Stimulated activated naive CD4-positive, alpha-beta T cell (primary cell): ENCODE data around the gene CYP2W1.
"Not testable (repeated sequence)": the region's sequence is repeated elsewhere in the genome, so short reads cannot be mapped to it uniquely, and the experiment has no call there.

ENCODE experiments used
- DNase-seq, 6 experiments: peaks; one replicate each; lab custom pipeline; 2025; lab: John Stamatoyannopoulos, UW

CYP2W1 gene

GRCh38 chr7:1028044-1028770 is 45.2 kb downstream of the CYP2W1 start:
- peak; percentile 54 to 85 (median 72) for DNase-seq

GRCh38 chr7:1028775-1029636 is 46.0 kb downstream of the CYP2W1 start:
- peak in 5 of 6 experiments; percentile 22 to 39 (median 24) for DNase-seq

GRCh38 chr7:1029637-1030443 is 46.9 kb downstream of the CYP2W1 start:
- no peak for DNase-seq

GRCh38 chr7:1030444-1031070 is 47.6 kb downstream of the CYP2W1 start:
- no peak for DNase-seq

DNA sequence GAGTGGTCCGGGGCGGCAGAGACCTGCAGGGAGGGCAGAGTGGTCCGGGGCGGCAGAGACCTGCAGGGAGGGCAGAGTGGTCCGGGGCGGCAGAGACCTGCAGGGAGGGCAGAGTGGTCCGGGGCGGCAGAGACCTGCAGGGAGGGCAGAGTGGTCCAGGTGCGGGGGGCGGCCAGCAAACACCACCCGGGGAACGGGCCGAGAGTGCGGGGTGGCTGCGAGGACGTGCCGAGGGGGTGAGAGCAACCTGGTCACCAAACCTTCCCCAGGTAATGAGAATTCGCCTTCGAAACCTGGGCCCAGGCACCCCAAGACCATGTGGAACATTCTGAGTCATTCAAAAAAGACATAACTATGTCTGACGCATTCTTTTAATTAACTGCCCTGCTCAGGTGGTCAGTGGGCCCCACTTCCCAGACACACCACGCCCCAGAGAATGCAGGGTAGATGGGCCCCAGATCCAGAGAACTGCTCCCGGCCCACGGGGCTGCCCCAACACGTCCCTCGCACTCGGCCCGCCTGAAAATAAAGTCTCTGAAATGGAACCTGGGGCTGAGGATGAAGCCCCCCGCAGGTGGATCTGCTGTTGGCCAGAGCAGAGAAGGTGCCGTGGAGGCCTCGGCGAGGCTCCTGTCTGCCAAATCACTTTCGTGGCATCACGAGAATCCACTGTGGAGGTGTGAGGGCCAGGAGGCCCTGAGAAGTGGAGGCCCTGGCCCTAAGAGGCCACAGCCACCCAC is 48.9 kb downstream of the CYP2W1 start:
- no peak for DNase-seq

- no peak for DNase-seq
Observed at GRCh38 chr7:1032536-1033181, 49.7 kb downstream of the CYP2W1 start.

DNA sequence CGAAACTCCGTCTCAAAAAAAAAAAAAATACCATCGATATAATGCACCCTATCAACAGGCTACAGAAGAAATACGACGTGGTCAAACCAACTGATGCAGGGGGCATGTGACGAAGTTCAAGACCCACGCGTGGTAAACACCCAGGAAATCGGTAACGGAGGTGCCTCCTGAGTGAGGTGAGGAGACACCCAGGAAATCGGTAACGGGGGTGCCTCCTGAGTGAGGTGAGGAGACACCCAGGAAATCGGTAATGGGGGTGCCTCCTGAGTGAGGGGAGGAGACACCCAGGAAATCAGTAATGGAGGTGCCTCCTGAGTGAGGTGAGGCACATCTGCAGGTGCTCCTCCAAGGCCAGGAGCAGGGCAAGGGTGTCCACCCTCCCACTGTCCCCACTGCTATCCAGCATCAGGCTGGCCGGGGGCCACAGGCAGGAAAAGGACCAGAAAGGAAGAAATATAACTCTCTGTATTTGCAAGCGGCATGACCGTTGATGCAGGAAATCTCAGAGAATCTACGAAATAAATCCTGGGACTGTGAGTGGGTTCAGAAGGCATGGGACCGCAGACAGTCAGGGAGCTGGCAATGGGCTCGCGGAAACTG is 50.7 kb downstream of the CYP2W1 start:
- peak in 5 of 6 experiments; percentile 5 to 62 (median 59) for DNase-seq

DNA sequence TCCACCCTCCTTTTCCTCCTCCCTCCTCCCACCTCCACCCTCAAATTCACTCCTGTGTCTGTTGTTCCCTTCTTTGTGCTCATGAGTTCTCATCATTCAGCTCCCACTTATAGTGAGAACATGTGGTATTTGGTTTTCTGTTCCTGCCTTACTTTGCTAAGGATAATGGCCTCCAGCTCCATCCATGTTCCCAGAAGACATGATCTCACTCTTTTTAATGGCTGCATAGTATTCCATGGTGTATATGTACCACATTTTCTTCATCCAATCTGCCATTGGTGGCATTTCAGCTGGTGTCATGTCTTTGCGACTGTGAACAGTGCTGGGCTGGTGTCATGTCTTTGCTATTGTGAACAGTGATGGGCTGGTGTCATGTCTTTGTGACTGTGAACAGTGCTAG is 51.8 kb downstream of the CYP2W1 start:
- not testable (repeated sequence) for DNase-seq

GRCh38 chr7:1036164-1036928 is 53.4 kb downstream of the CYP2W1 start:
- not testable (repeated sequence) for DNase-seq
